Esophagus squamous epithelium (tissue), 4 donors: ENCODE measurements around the gene TSPEAR.

Source experiments
- POLR2A ChIP-seq, 4 donors: fragments of 450-650 bp; IDR thresholded peaks; one replicate each; pipeline ENCODE4 v1.6.1; 2017; ENCODE audit warnings: antibody characterized with exemption in 4 of 4, mild to moderate bottlenecking in 4 of 4, moderate library complexity in 3 of 4
- TF ChIP-seq, protein P1 (sequence below), 6 experiments: fragments of 450-650 bp in 4 of 6; fragments of 200-600 bp in 2 of 6; sonication (generic) in 2 of 6; IDR thresholded peaks; one replicate each; pipeline ENCODE4 v1.5.1; 2016 to 2019; ENCODE audit warnings: antibody characterized with exemption in 6 of 6, mild to moderate bottlenecking in 4 of 6, moderate library complexity in 4 of 6

DNA sequence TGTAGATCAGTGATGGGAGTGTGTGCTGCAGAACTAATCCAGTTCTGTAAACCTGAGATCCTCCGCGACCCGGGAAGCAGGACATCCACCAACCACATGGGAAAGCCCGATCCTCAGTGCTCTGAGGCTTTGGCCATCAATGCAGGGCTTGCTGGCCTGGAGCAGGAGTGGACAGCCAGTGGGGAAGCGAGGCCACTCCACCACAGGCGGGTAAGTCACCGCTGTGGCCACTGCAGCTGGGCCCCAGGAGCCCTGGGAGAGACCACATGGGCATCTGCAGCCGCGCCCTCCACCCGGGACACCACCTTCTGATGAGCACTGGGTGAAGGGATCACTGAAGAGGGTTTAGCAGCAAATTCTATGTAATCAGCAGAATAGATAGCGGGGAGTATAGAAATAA lies 30.2 kb downstream of the TSPEAR start:
- TF ChIP-seq, protein P1, sequence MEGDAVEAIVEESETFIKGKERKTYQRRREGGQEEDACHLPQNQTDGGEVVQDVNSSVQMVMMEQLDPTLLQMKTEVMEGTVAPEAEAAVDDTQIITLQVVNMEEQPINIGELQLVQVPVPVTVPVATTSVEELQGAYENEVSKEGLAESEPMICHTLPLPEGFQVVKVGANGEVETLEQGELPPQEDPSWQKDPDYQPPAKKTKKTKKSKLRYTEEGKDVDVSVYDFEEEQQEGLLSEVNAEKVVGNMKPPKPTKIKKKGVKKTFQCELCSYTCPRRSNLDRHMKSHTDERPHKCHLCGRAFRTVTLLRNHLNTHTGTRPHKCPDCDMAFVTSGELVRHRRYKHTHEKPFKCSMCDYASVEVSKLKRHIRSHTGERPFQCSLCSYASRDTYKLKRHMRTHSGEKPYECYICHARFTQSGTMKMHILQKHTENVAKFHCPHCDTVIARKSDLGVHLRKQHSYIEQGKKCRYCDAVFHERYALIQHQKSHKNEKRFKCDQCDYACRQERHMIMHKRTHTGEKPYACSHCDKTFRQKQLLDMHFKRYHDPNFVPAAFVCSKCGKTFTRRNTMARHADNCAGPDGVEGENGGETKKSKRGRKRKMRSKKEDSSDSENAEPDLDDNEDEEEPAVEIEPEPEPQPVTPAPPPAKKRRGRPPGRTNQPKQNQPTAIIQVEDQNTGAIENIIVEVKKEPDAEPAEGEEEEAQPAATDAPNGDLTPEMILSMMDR (IDR thresholded peaks at IDR 0.05): no peak
- no peak for TF ChIP-seq POLR2A (IDR thresholded peaks at IDR 0.05)
